CD8-positive, alpha-beta memory T cell (primary cell): Measurements from ENCODE around the gene ADAMTSL1. TPM values are rescaled to one million over a fixed set of nuclear protein-coding genes. Genes with fewer than 3 reads are reported as not detected.

Source experiments
- CTCF ChIA-PET: fragments of 350-600 bp; sonication (Branson Sonifier 250); formaldehyde crosslinking; loops from one replicate; lab custom pipeline; 2021; ENCODE audit warnings: antibody characterized with exemption; lab: Charles Lee
- POLR2A ChIA-PET: fragments of 350-600 bp; sonication (Branson Sonifier 250); formaldehyde crosslinking; loops from one replicate; lab custom pipeline; 2021; ENCODE audit warnings: antibody characterized with exemption; lab: Charles Lee
- DNase-seq, 5 donors: peaks; one replicate each; pipeline versions ENCODE4 v3.0.0 to v3.0.0-alpha.2; 2020 to 2022; ENCODE audit warnings: mixed read lengths in 1 of 5
- H3K27ac ChIP-seq: one replicate; pipeline ENCODE4 v1.7.0; 2013; ENCODE audit warnings: low read depth, mild to moderate bottlenecking, low read length, moderate library complexity
- H3K27me3 ChIP-seq: 2 replicates; pipeline ENCODE4 v1.7.0; 2013; ENCODE audit warnings: low read length, mild to moderate bottlenecking; ENCODE audit not compliant: insufficient read depth, poor library complexity, severe bottlenecking
- H3K36me3 ChIP-seq: 2 replicates; pipeline ENCODE4 v1.7.0; 2013; ENCODE audit warnings: mild to moderate bottlenecking, low read length, moderate library complexity; ENCODE audit not compliant: insufficient read depth
- H3K4me1 ChIP-seq: 2 replicates; pipeline ENCODE4 v1.7.0; 2013; ENCODE audit warnings: mild to moderate bottlenecking, low read length, moderate library complexity; ENCODE audit not compliant: insufficient read depth
- H3K4me3 ChIP-seq: 2 replicates; pipeline ENCODE4 v1.7.0; 2013; ENCODE audit warnings: mild to moderate bottlenecking, low read length
- H3K9me3 ChIP-seq: 2 replicates; pipeline ENCODE4 v1.7.0; 2013; ENCODE audit warnings: mild to moderate bottlenecking, low read length
- H3K27ac Mint-ChIP-seq, 8 donors: one replicate each; pipeline ENCODE4 v1.8.0; 2020 to 2021; ENCODE audit warnings: mixed read lengths in 8 of 8, mild to moderate bottlenecking in 6 of 8, inconsistent platforms in 3 of 8, moderate library complexity in 3 of 8
- H3K27me3 Mint-ChIP-seq, 2 donors: one replicate each; pipeline ENCODE4 v1.8.0; 2020 to 2021; ENCODE audit warnings: mixed read lengths in 2 of 2, mild to moderate bottlenecking in 1 of 2, moderate library complexity in 1 of 2
- H3K36me3 Mint-ChIP-seq, 3 donors: one replicate each; pipeline ENCODE4 v1.8.0; 2020 to 2021; ENCODE audit warnings: mixed read lengths in 3 of 3, inconsistent platforms in 1 of 3, mild to moderate bottlenecking in 1 of 3
- H3K4me1 Mint-ChIP-seq, 3 donors: one replicate each; pipeline ENCODE4 v1.8.0; 2020 to 2021; ENCODE audit warnings: mixed read lengths in 3 of 3, inconsistent platforms in 1 of 3, mild to moderate bottlenecking in 1 of 3
- H3K4me3 Mint-ChIP-seq, 7 donors: one replicate each; pipeline ENCODE4 v1.8.0; 2020 to 2021; ENCODE audit warnings: mixed read lengths in 7 of 7, mild to moderate bottlenecking in 6 of 7, moderate library complexity in 4 of 7, inconsistent platforms in 2 of 7
- H3K9me3 Mint-ChIP-seq, 5 donors: one replicate each; pipeline ENCODE4 v1.8.0; 2020 to 2022; ENCODE audit warnings: mixed read lengths in 5 of 5, mild to moderate bottlenecking in 3 of 5, moderate library complexity in 2 of 5, inconsistent platforms in 1 of 5
- polyA plus RNA-seq: library from polyadenylated mRNA; unstranded; fragments of 300-500 nt; fragmentation: Illumina TruSeq; gene quantifications from one replicate; pipeline ENCODE4 v1.2.3, GENCODE V29; 2021
- total RNA-seq, 2 experiments: library from RNA; stranded (reverse); gene quantifications; one replicate each; pipeline ENCODE4 v1.2.3, GENCODE V29; 2021

ADAMTSL1 gene
- total and polyA plus RNA-seq, 3 experiments from 2014 or later = not detected

- Mint-ChIP-seq H3K4me3 (no peak overlapping the region), H3K27me3 (peaks cover 1 to 7% of the 10 kb centered on the region in 2 donors), H3K36me3 (no peaks in the 10 kb centered on the region), H3K27ac (no peak overlapping the region), H3K9me3 (no peaks in the 10 kb centered on the region), H3K4me1 (peaks cover 0 to 3% (median 0%) of the 10 kb centered on the region in 3 donors)
- ChIA-PET POLR2A (no interaction called here), CTCF (no interaction called here)
- H3K36me3 ChIP-seq = no peaks in the 10 kb centered on the region
- H3K27ac ChIP-seq = no peak overlapping the region
- H3K9me3 ChIP-seq = no peaks in the 10 kb centered on the region
- no peak overlapping the region for H3K4me3 ChIP-seq
- no peaks in the 10 kb centered on the region for H3K4me1 ChIP-seq
- H3K27me3 ChIP-seq = no peaks in the 10 kb centered on the region
- no peak for DNase-seq
These were observed 830 bp downstream of the ADAMTSL1 start for GRCh38 chr9:18474783-18475182.

GRCh38 chr9:18477121-18477660 lies 3.2 kb downstream of the ADAMTSL1 start:
- Histone ChIP-seq H3K36me3 (no peaks in the 10 kb centered on the region), H3K4me3 (no peak overlapping the region), H3K9me3 (no peaks in the 10 kb centered on the region), H3K4me1 (no peaks in the 10 kb centered on the region), H3K27me3 (no peaks in the 10 kb centered on the region), H3K27ac (no peak overlapping the region)
- DNase-seq = no peak
- Mint-ChIP-seq H3K4me3 (no peak overlapping the region), H3K9me3 (peaks cover 0 to 2% (median 0%) of the 10 kb centered on the region in 5 donors), H3K27ac (no peak overlapping the region), H3K27me3 (peaks cover 1 to 7% of the 10 kb centered on the region in 2 donors), H3K4me1 (peaks cover 0 to 3% (median 0%) of the 10 kb centered on the region in 3 donors), H3K36me3 (no peaks in the 10 kb centered on the region)
- CTCF ChIA-PET = no interaction called here
- POLR2A ChIA-PET = no interaction called here

- no peak overlapping the region for H3K4me3 ChIP-seq
- POLR2A ChIA-PET = no interaction called here
- H3K36me3 Mint-ChIP-seq = no peaks in the 10 kb centered on the region
- peaks cover 0 to 2% (median 0%) of the 10 kb centered on the region in 5 donors for H3K9me3 Mint-ChIP-seq
- H3K4me1 Mint-ChIP-seq = peaks cover 0 to 3% (median 0%) of the 10 kb centered on the region in 3 donors
- H3K27ac Mint-ChIP-seq = no peak overlapping the region
- H3K27me3 Mint-ChIP-seq = peaks cover 1 to 7% of the 10 kb centered on the region in 2 donors
- no peaks in the 10 kb centered on the region for H3K4me1 ChIP-seq
- no peak overlapping the region for H3K4me3 Mint-ChIP-seq
- CTCF ChIA-PET = no interaction called here
- no peak for DNase-seq
- H3K27me3 ChIP-seq = no peaks in the 10 kb centered on the region
- H3K27ac ChIP-seq = no peak overlapping the region
- no peaks in the 10 kb centered on the region for H3K9me3 ChIP-seq
- H3K36me3 ChIP-seq = no peaks in the 10 kb centered on the region
These were observed 3.8 kb downstream of the ADAMTSL1 start for GRCh38 chr9:18477719-18478118.

- no peak for DNase-seq
- POLR2A ChIA-PET = no interaction called here
These were observed 4.8 kb downstream of the ADAMTSL1 start for GRCh38 chr9:18478501-18479361.

GRCh38 chr9:18479405-18479804 lies 5.5 kb downstream of the ADAMTSL1 start:
- CTCF ChIA-PET = no interaction called here
- no peak for DNase-seq
- no peak overlapping the region for H3K4me3 Mint-ChIP-seq
- no peak overlapping the region for H3K27ac ChIP-seq
- H3K4me3 ChIP-seq = no peak overlapping the region
- H3K9me3 Mint-ChIP-seq = peaks cover 0 to 4% (median 0%) of the 10 kb centered on the region in 5 donors
- POLR2A ChIA-PET = no interaction called here
- no peaks in the 10 kb centered on the region for H3K9me3 ChIP-seq
- H3K27me3 Mint-ChIP-seq = peaks cover 2 to 7% of the 10 kb centered on the region in 2 donors
- no peak overlapping the region for H3K27ac Mint-ChIP-seq
- H3K4me1 ChIP-seq = no peaks in the 10 kb centered on the region
- H3K27me3 ChIP-seq = no peaks in the 10 kb centered on the region
- H3K36me3 ChIP-seq = no peaks in the 10 kb centered on the region
- no peaks in the 10 kb centered on the region for H3K36me3 Mint-ChIP-seq
- H3K4me1 Mint-ChIP-seq = no peaks in the 10 kb centered on the region

More at GRCh38 chr9:18478501-18479361, 4.8 kb downstream of the ADAMTSL1 start:
- Mint-ChIP-seq H3K4me1 (peaks cover 0 to 1% (median 0%) of the 10 kb centered on the region in 3 donors), H3K9me3 (peaks cover 0 to 3% (median 0%) of the 10 kb centered on the region in 5 donors), H3K27ac (no peak overlapping the region), H3K27me3 (peaks cover 0 to 7% of the 10 kb centered on the region in 2 donors), H3K36me3 (no peaks in the 10 kb centered on the region), H3K4me3 (no peak overlapping the region)
- no peak overlapping the region for H3K4me3 ChIP-seq
- H3K27ac ChIP-seq = no peak overlapping the region
- H3K4me1 ChIP-seq = no peaks in the 10 kb centered on the region
- no peaks in the 10 kb centered on the region for H3K27me3 ChIP-seq
- CTCF ChIA-PET = no interaction called here
- no peaks in the 10 kb centered on the region for H3K36me3 ChIP-seq
- H3K9me3 ChIP-seq = no peaks in the 10 kb centered on the region

GRCh38 chr9:18480662-18481093 lies 6.7 kb downstream of the ADAMTSL1 start:
- no peak overlapping the region for H3K4me3 Mint-ChIP-seq

GRCh38 chr9:18482371-18482770 lies 8.4 kb downstream of the ADAMTSL1 start:
- H3K4me3 Mint-ChIP-seq = no peak overlapping the region
- POLR2A ChIA-PET = no interaction called here
- H3K27ac ChIP-seq = no peak overlapping the region
- H3K4me1 Mint-ChIP-seq = no peaks in the 10 kb centered on the region
- H3K9me3 Mint-ChIP-seq = peaks cover 0 to 4% (median 0%) of the 10 kb centered on the region in 5 donors
- H3K4me3 ChIP-seq = no peak overlapping the region
- no peaks in the 10 kb centered on the region for H3K9me3 ChIP-seq
- H3K27me3 Mint-ChIP-seq = peaks cover 2 to 4% of the 10 kb centered on the region in 2 donors
- CTCF ChIA-PET = no interaction called here
- no peaks in the 10 kb centered on the region for H3K4me1 ChIP-seq
- no peak for DNase-seq
- H3K36me3 Mint-ChIP-seq = no peaks in the 10 kb centered on the region
- no peaks in the 10 kb centered on the region for H3K36me3 ChIP-seq
- no peak overlapping the region for H3K27ac Mint-ChIP-seq
- no peaks in the 10 kb centered on the region for H3K27me3 ChIP-seq

More at GRCh38 chr9:18480662-18481093, 6.7 kb downstream of the ADAMTSL1 start:
- Mint-ChIP-seq H3K27me3 (peaks cover 2 to 7% of the 10 kb centered on the region in 2 donors), H3K36me3 (no peaks in the 10 kb centered on the region), H3K27ac (no peak overlapping the region), H3K9me3 (peaks cover 0 to 4% (median 0%) of the 10 kb centered on the region in 5 donors), H3K4me1 (no peaks in the 10 kb centered on the region)
- no peaks in the 10 kb centered on the region for H3K4me1 ChIP-seq
- H3K36me3 ChIP-seq = no peaks in the 10 kb centered on the region
- no peaks in the 10 kb centered on the region for H3K9me3 ChIP-seq
- ChIA-PET POLR2A (no interaction called here), CTCF (no interaction called here)
- no peak for DNase-seq
- no peak overlapping the region for H3K4me3 ChIP-seq
- H3K27me3 ChIP-seq = no peaks in the 10 kb centered on the region
- no peak overlapping the region for H3K27ac ChIP-seq

GRCh38 chr9:18485714-18486113 lies 11.8 kb downstream of the ADAMTSL1 start:
- POLR2A ChIA-PET = no interaction called here

More at GRCh38 chr9:18485714-18486113, 11.8 kb downstream of the ADAMTSL1 start:
- Histone ChIP-seq H3K27ac (no peak overlapping the region), H3K4me1 (no peaks in the 10 kb centered on the region), H3K27me3 (no peaks in the 10 kb centered on the region), H3K4me3 (no peak overlapping the region), H3K9me3 (no peaks in the 10 kb centered on the region), H3K36me3 (no peaks in the 10 kb centered on the region)
- no peaks in the 10 kb centered on the region for H3K4me1 Mint-ChIP-seq
- CTCF ChIA-PET = no interaction called here
- DNase-seq = no peak
- no peaks in the 10 kb centered on the region for H3K36me3 Mint-ChIP-seq
- peaks cover 0 to 4% (median 0%) of the 10 kb centered on the region in 5 donors for H3K9me3 Mint-ChIP-seq
- H3K27me3 Mint-ChIP-seq = peaks cover 0 to 2% of the 10 kb centered on the region in 2 donors
- H3K27ac Mint-ChIP-seq = no peak overlapping the region
- no peak overlapping the region for H3K4me3 Mint-ChIP-seq
